Peyer's patch (tissue), 4 donors: Measurements from ENCODE around the gene ZYX.

Experiments used
- CTCF ChIP-seq, 6 experiments: fragments of 450-650 bp in 4 of 6; fragments of 200-600 bp in 2 of 6; sonication (generic) in 1 of 6; IDR thresholded peaks; one replicate each; pipeline ENCODE4 v1.5.1; 2017 to 2019; ENCODE audit warnings: antibody characterized with exemption in 6 of 6, mild to moderate bottlenecking in 3 of 6, moderate library complexity in 1 of 6
- POLR2A ChIP-seq, 2 donors: fragments of 450-650 bp; IDR thresholded peaks; one replicate each; pipeline ENCODE4 v1.5.1; 2017; ENCODE audit warnings: antibody characterized with exemption in 2 of 2, mild to moderate bottlenecking in 2 of 2, moderate library complexity in 2 of 2

GRCh38 chr7:143405173-143406001, 24.2 kb downstream of the ZYX start:
- no peak for TF ChIP-seq POLR2A (IDR thresholded peaks at IDR 0.05)
- no peak for TF ChIP-seq CTCF (IDR thresholded peaks at IDR 0.05)
